Bone marrow (tissue), 2 donors: ENCODE results near the gene EXOC7.
"Not testable (repeated sequence)": the region's sequence is repeated elsewhere in the genome, so short reads cannot be mapped to it uniquely, and the experiment has no call there.

ENCODE experiments used
- DNase-seq, 2 donors: peaks; one replicate each; lab custom pipeline; 2025; lab: John Stamatoyannopoulos, UW

The EXOC7 gene

DNA sequence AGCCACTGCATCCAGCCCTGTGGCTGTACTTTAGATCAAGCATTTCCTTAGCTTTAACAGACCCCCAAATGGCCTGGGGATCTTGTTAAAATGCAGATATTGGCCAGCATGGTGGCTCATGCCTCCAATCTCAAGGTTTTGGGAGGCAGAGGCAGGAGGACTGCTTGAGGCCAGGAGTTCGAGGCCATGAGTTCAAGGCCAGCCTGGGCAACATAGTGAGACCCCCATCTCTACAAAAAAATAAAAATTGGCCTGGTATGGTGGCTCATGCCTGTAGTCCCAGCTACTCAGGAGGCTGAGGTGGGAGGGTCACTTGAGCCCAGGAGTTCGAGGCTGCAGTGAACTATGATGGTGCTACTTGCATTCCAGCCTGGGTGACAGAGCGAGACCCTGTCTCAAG is 60.7 kb downstream of the EXOC7 start:
- not testable (repeated sequence) for DNase-seq

DNA sequence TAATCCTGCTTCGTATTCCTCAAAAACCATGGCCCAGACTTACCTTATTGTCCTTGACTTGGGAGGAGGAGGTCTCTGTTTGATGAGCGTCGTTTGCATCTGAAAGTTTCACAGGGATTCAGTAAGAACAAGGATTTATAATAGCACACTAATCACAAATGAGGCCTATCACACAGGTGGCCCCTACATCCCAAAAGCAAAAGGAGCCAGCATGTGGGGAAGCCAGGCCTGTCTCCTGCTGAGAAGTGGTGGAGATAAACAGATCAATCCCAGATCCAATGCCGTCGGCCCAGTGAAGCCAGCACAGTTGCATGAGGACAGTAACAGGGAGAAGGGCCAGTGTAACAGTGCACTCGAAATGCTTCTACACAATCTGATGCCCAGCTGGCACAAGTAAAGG is 63.2 kb downstream of the EXOC7 start:
- DNase-seq: no peak

DNA sequence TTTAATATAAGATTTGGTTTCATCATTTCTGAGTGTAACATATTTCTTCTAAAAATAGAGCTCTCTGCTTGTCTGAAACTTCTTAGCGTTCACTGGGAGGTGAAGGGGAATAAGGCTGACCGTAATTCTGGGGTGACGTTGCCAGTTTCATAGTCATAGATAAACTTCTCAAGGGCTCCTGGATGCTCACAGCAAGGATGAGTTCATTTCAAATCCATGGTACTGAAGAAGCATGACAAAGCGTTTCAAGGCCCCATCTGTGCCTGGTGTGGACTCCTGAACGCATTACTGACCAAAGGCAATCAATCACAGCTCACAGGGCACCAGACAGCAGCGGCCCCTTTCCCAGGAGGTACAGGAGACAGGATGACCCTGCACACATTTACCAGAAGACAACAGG is 64.5 kb downstream of the EXOC7 start:
- DNase-seq: no peak

DNA sequence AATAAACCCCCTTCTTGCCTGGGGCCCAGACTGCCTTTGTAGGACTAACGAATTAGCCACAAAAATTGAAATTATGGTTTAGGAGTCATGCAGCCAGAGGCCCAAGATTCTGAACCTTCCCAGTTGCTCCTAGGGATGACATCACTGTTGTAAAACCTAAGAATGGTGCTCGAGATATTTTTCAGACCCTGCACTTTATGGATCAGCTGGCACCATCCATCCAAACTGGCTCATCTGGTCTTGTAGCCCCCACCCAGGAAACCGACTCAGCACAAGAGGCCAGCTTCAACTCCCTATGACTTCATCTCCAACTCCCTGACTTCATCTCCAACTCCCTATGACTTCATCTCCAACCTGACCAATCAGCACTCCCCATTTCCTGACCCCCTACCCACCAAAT is 65.5 kb downstream of the EXOC7 start:
- no peak for DNase-seq

DNA sequence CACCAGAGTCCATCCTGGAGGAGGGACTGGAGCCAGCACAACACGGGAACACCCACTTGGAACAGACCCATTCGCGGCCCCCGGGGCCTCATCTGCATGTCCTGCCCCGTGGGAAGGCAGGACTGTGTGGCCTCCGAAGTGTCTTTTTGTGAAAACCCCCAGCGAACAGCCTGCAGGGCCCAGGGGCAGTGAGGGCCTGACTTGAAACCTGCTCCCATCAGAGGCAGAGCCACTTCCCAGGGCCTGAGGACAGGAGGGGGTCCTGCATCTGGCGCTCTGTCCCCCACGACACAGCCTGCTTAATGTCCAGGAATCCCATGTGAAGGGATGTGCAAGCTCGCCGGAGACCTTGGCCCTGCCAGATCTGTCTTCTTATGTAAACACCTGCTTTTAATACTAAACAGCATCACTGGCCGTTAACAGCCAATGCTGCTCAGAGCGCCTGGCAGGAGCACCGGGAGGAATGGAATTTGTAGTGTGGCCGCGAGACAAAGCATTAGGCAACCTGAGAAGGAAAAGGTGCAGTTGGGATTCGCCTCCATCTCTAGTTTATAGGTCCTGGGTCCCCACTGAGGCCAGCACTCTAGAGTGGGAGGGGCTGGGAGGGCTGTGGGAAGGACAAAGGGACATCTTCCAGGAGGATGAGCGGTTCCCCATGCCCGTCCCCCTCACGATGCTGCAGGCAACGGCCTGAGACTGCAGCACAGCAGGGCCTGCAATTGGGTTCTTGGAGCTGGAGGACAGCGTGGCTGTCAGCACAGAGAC is 66.9 kb downstream of the EXOC7 start:
- DNase-seq: no peak

DNA sequence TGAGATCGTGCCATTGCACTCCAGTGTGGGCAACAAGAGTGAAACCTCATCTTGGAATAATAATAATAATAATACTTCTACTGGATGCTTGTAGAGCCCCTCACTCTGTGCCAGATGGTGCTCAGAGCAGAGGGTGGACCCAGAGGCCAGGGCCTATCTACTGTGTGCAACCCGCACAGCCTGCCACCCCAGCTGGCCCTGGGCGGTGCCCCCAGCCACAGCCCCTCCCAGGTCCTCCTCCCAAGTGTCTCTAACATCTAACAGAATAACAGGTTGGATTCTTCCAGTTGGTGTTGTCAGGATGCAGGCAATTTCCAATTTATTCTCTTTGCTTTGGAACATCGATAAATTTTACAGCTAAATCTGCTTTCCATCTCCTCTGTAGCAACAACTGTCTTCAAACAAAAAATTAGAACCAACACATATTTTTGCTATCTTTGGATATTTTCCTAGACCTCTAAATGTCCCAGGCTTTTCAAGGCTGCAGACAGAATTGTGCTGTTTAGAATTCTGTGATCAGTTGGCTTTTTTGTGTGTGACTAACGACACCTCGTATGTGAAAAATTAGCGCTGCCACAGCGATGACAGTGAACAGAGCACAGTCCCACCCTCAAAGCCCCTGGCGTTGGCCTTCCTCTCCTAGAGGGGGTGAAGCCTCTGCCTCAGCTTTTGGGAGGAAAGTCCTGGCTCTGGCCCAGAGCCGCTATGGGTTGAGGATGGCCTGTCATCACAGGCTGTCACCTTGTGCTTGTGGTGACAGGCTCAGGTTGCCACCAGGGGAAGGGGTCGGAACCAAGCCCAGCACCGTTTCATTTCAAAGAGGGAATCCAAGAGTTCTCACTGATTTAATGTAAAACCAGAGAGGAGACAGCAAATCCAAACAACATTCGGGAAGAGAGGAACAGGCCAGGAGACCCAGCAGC is 68.9 kb downstream of the EXOC7 start:
- DNase-seq: no peak

DNA sequence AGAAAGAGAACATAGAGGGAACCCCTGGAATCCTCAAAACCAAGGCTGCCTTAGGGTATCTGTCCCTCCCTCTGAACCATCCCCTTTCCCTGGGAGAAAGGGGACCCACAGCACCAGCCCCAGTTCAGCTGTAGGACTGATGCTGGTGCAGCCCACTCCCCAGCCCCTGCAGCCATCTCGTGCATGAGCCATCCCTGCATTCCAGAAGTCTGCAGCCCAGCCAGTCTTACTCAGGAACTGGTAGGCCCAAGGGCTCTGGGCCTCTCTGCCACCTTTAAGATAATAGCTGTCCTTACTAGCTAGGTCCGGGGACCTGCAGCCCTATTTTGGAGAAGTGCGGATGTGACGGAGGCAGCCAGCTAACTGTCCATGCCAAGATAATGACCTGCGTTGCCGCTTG is 70.4 kb downstream of the EXOC7 start:
- no peak for DNase-seq

DNA sequence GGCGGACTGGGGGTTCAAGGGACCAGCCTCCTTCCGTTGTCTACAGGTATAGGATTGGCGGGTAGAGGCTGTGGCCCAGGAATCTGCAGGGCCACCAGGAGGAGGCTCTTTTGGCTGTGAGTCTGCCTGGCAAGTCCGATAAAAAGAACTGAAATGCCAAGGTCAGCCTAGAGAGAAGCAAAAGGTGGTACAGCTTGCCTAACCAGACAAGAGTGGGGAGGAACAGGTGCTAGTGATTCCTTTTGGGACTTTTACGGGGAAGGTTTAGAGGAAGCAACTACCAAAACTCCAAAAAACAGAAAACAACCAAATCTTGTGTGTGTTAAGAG is 70.8 kb downstream of the EXOC7 start:
- DNase-seq: no peak

DNA sequence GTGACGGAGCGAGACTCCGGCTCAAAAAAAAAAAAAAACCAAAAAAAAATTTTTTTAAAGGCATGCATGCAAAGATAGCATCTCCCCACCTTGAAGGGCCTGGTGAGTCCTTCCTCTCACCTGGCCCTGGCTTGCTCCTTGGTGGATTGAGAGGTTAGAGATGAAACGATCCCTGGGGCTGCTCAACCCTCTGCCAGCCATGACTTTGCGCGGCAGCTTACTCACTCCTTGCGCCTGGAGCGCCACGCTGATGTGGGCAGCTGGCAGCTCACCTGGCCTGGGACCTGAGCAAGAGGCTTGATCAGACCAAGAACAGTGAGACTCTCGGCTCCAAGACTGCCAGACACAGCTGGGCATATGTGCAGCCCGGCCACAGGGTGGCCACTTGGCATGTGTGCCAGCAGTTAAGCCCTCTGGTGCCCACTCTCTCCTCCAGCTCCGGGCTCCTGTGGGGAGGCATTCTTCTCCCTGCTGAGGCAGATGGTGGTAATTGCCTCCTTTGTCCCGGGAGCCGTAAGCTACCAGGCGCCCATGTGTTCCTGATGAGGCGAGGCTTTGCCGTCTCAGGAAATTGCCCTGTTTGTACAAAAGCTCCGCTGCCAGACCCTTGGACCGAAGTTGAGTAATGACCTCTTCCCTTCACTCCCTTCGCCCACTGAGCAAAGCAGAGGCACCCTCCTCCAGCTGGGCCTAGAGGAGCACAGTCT is 71.4 kb downstream of the EXOC7 start:
- DNase-seq: no peak
